HCT116 (cell line): ENCODE measurements around the gene UQCR11. TPM values are rescaled to one million over a fixed set of nuclear protein-coding genes. Genes with fewer than 3 reads are reported as not detected.

Source experiments
- ATAC-seq: fragments of 200-7000 bp; cut with Tn5 transposase; 2 replicates; pipeline ENCODE4 v1.9.1; 2020; ENCODE audit warnings: mild to moderate bottlenecking, moderate library complexity
- BruUV-seq: library from RNA; stranded (reverse); fragments of 400-500 nt; replicated peaks from 2 replicates; lab custom pipeline; 2021; lab: Mats Ljungman, UMichigan
- CTCF ChIA-PET: fragments of 300-600 bp; sonication (Branson Sonifier 250); formaldehyde crosslinking; loops from one replicate; lab custom pipeline; 2021; ENCODE audit warnings: antibody characterized with exemption; lab: Charles Lee
- POLR2A ChIA-PET: fragments of 300-600, 350-600 bp; sonication (Branson Sonifier 250); formaldehyde crosslinking; loops from one replicate; lab custom pipeline; 2021; ENCODE audit warnings: antibody characterized with exemption; lab: Charles Lee
- RAD21 ChIA-PET, 2 experiments: fragments of 300-600 bp; sonication (Branson Sonifier 250); formaldehyde crosslinking; loops; one replicate each; lab custom pipeline; 2023; ENCODE audit warnings: low total read pairs in 2 of 2; ENCODE audit not compliant: uncharacterized antibody in 2 of 2, unreplicated experiment in 2 of 2, low non-redundant PET in 1 of 2; lab: Charles Lee
- DNase-seq: peaks from one replicate; pipeline ENCODE4 v3.0.0-alpha.2; 2010; ENCODE audit warnings: low read depth, low spot score
- H2AFZ ChIP-seq: fragments of 200-600 bp; shearing (Covaris generic), sonication (generic); 2 replicates; pipeline ENCODE4 v1.6.1; 2017; ENCODE audit warnings: low read depth, mixed run types, mixed read lengths, antibody characterized with exemption, low read length; ENCODE audit not compliant: poor library complexity, severe bottlenecking
- H3K27ac ChIP-seq: 2 replicates; pipeline ENCODE4 v1.5.1; 2012; ENCODE audit warnings: low read depth, low read length
- H3K27me3 ChIP-seq: fragments of 200-600 bp; sonication (generic); 2 replicates; pipeline ENCODE4 v1.6.1; 2016; ENCODE audit warnings: mixed run types, low read length, mixed read lengths; ENCODE audit not compliant: insufficient read depth
- H3K36me3 ChIP-seq, 2 experiments: fragments of 200-500 bp in 1 of 2; fragments of 200-600 bp in 1 of 2; sonication (Bioruptor generic) in 1 of 2; sonication (generic) in 1 of 2; 2 replicates each; pipeline versions ENCODE4 v1.5.1 to v1.6.1; 2014 to 2016; ENCODE audit warnings: low read length in 2 of 2, inconsistent platforms in 1 of 2, mixed read lengths in 1 of 2, mixed run types in 1 of 2; ENCODE audit not compliant: insufficient read depth in 2 of 2, control insufficient read depth in 1 of 2
- H3K4me1 ChIP-seq, 2 experiments: fragments of 200-600 bp in 1 of 2; sonication (generic) in 1 of 2; 2 replicates each; pipeline versions ENCODE4 v1.5.1 to v1.6.1; 2012 to 2017; ENCODE audit warnings: low read length in 2 of 2, inconsistent platforms in 1 of 2, mild to moderate bottlenecking in 1 of 2, mixed read lengths in 1 of 2, mixed run types in 1 of 2, moderate library complexity in 1 of 2; ENCODE audit not compliant: insufficient read depth in 2 of 2, control insufficient read depth in 1 of 2
- H3K4me2 ChIP-seq: fragments of 200-600 bp; sonication (generic); 2 replicates; pipeline ENCODE4 v1.6.1; 2017; ENCODE audit warnings: mixed run types, low read length, mixed read lengths
- H3K4me3 ChIP-seq, 2 experiments: fragments of 200-600 bp in 1 of 2; sonication (generic) in 1 of 2; replicated peaks in 1 of 2; 2 replicates each; pipeline ENCODE4 v1.5.1; 2011 to 2016; ENCODE audit warnings: low read length in 2 of 2, control low read depth in 1 of 2, low read depth in 1 of 2, mild to moderate bottlenecking in 1 of 2, mixed read lengths in 1 of 2, mixed run types in 1 of 2
- H3K79me2 ChIP-seq: fragments of 200-600 bp; sonication (generic); 2 replicates; pipeline ENCODE4 v1.6.1; 2017; ENCODE audit warnings: mild to moderate bottlenecking, mixed run types, low read length, moderate library complexity, mixed read lengths; ENCODE audit not compliant: insufficient read depth
- H3K9ac ChIP-seq: fragments of 200-600 bp; sonication (generic); 2 replicates; pipeline ENCODE4 v1.6.1; 2016; ENCODE audit warnings: low read length, mixed read lengths
- H3K9me2 ChIP-seq: fragments of 200-600 bp; sonication (generic), shearing (Covaris generic); 2 replicates; pipeline ENCODE4 v1.6.1; 2017; ENCODE audit warnings: mixed run types, mild to moderate bottlenecking, moderate library complexity; ENCODE audit not compliant: insufficient read depth
- H3K9me3 ChIP-seq, 2 experiments: fragments of 200-500 bp in 1 of 2; fragments of 200-600 bp in 1 of 2; sonication (Bioruptor generic) in 1 of 2; sonication (generic) in 1 of 2; 2 replicates each; pipeline ENCODE4 v1.6.1; 2014 to 2017; ENCODE audit warnings: low read length in 2 of 2, mixed read lengths in 2 of 2, inconsistent platforms in 1 of 2, low read depth in 1 of 2, mild to moderate bottlenecking in 1 of 2, mixed run types in 1 of 2, moderate library complexity in 1 of 2; ENCODE audit not compliant: control insufficient read depth in 1 of 2, insufficient read depth in 1 of 2
- H4K20me1 ChIP-seq: fragments of 200-600 bp; sonication (generic), shearing (Covaris generic); 2 replicates; pipeline ENCODE4 v1.6.1; 2017; ENCODE audit warnings: mixed run types, mild to moderate bottlenecking, moderate library complexity; ENCODE audit not compliant: insufficient read depth
- ATF3 ChIP-seq: IDR thresholded peaks from 2 replicates; pipeline ENCODE4 v1.6.1; 2012
- CEBPB ChIP-seq: IDR thresholded peaks from 2 replicates; pipeline ENCODE4 v1.6.1; 2012; ENCODE audit warnings: low read depth
- EZH2 ChIP-seq: fragments of 200-600 bp; sonication (generic); IDR thresholded peaks from 2 replicates; pipeline ENCODE4 v1.6.1; 2017; ENCODE audit warnings: antibody characterized with exemption, mixed run types
- FOSL1 ChIP-seq: IDR thresholded peaks from 2 replicates; pipeline ENCODE4 v1.6.1; 2012; ENCODE audit warnings: low read depth
- MAX ChIP-seq: IDR thresholded peaks from 2 replicates; pipeline ENCODE4 v1.6.1; 2012
- SIN3A ChIP-seq: IDR thresholded peaks from 2 replicates; pipeline ENCODE4 v1.6.1; 2012; ENCODE audit warnings: low read depth
- SRF ChIP-seq: IDR thresholded peaks from 2 replicates; pipeline ENCODE4 v1.6.1; 2012; ENCODE audit warnings: low read depth
- TCF7L2 ChIP-seq: IDR thresholded peaks from 2 replicates; pipeline ENCODE4 v1.7.0; 2011; ENCODE audit warnings: borderline replicate concordance, inconsistent platforms; ENCODE audit not compliant: insufficient read depth, insufficient read length; ENCODE audit errors: extremely low read depth
- YY1 ChIP-seq: IDR thresholded peaks from 2 replicates; pipeline ENCODE4 v1.6.1; 2011; ENCODE audit warnings: low read length, low read depth, moderate library complexity, mild to moderate bottlenecking; ENCODE audit not compliant: insufficient replicate concordance; ENCODE audit errors: extremely low read depth
- ZNF274 ChIP-seq: fragments of 200-500 bp; sonication (Bioruptor generic); IDR thresholded peaks from 2 replicates; pipeline ENCODE4 v1.6.1; 2014; ENCODE audit warnings: mild to moderate bottlenecking, low read depth, low read length, inconsistent platforms
- intact Hi-C: fragments of 100-400 bp; cut with micrococcal nuclease; formaldehyde crosslinking; loops from 2 replicates; pipeline ENCODE4 v1.10.0; 2022
- total RNA-seq: library from RNA; stranded (reverse); gene quantifications from one replicate; pipeline ENCODE4 v1.2.1, GENCODE V29; 2021; ENCODE audit not compliant: unreplicated experiment
- TF ChIP-seq, protein P1 (sequence below), 3 experiments: fragments of 200-600 bp in 1 of 3; sonication (generic) in 1 of 3; IDR thresholded peaks in 2 of 3; conservative IDR thresholded peaks in 1 of 3; 2 replicates each; pipeline ENCODE4 v1.5.1; 2012 to 2017; ENCODE audit warnings: low read depth in 2 of 3, low read length in 2 of 3, antibody characterized with exemption in 1 of 3, borderline replicate concordance in 1 of 3, control low read depth in 1 of 3, mild to moderate bottlenecking in 1 of 3, mixed read lengths in 1 of 3, mixed run types in 1 of 3, moderate library complexity in 1 of 3; ENCODE audit not compliant: insufficient read depth in 1 of 3
- TF ChIP-seq, protein P2 (sequence below): IDR thresholded peaks from 2 replicates; pipeline ENCODE4 v1.6.1; 2012; ENCODE audit warnings: low read depth

The UQCR11 gene
- total RNA-seq, 1 experiment from 2014 or later: 303 TPM

DNA sequence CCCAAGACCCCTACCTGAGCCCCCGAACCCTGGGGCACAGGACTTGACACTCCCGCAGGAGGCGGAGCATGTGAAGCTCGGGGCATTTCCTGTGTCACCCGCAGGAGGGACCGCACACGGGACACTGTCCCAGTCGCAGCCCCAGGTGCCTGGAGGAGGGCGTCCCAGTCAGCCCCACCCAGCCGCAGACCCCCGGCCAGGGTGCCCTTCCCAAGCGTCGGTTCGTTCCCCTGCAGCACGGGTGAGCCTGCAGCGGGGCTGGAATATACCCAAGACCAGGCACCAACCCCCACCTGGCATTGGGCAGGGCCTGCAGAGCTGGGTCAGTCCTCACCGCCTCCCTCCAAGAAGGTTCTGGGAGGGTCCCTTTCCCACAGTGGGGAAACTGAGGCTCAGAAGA is 25.5 kb upstream of the UQCR11 start:
- H4K20me1 ChIP-seq: no peaks in the 10 kb centered on the region
- no TSS peak for BruUV-seq
- H3K79me2 ChIP-seq: peaks cover 28% of the 10 kb centered on the region
- H3K9ac ChIP-seq: no peak overlapping the region
- peaks cover 0 to 9% of the 10 kb centered on the region in 2 experiments; a peak in 2 of 4 replicates for H3K4me1 ChIP-seq
- POLR2A ChIA-PET: no interaction called here
- TF ChIP-seq, protein P1, sequence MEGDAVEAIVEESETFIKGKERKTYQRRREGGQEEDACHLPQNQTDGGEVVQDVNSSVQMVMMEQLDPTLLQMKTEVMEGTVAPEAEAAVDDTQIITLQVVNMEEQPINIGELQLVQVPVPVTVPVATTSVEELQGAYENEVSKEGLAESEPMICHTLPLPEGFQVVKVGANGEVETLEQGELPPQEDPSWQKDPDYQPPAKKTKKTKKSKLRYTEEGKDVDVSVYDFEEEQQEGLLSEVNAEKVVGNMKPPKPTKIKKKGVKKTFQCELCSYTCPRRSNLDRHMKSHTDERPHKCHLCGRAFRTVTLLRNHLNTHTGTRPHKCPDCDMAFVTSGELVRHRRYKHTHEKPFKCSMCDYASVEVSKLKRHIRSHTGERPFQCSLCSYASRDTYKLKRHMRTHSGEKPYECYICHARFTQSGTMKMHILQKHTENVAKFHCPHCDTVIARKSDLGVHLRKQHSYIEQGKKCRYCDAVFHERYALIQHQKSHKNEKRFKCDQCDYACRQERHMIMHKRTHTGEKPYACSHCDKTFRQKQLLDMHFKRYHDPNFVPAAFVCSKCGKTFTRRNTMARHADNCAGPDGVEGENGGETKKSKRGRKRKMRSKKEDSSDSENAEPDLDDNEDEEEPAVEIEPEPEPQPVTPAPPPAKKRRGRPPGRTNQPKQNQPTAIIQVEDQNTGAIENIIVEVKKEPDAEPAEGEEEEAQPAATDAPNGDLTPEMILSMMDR (IDR thresholded peaks at IDR 0.05 in 2 of 3, conservative IDR thresholded peaks at IDR 0.05 in 1 of 3; ENCODE audit: borderline replicate concordance in 1 of 3, insufficient read depth in 1 of 3, low read depth in 2 of 3, low read length in 2 of 3): no peak
- no peak for TF ChIP-seq ZNF274
- no peak for TF ChIP-seq YY1
- TF ChIP-seq CEBPB: no peak
- TF ChIP-seq SIN3A: no peak
- TF ChIP-seq MAX: no peak
- no peak for TF ChIP-seq FOSL1
- TF ChIP-seq TCF7L2: no peak
- no peak for TF ChIP-seq EZH2
- TF ChIP-seq ATF3: no peak
- no peak for TF ChIP-seq SRF
- TF ChIP-seq, protein P2, sequence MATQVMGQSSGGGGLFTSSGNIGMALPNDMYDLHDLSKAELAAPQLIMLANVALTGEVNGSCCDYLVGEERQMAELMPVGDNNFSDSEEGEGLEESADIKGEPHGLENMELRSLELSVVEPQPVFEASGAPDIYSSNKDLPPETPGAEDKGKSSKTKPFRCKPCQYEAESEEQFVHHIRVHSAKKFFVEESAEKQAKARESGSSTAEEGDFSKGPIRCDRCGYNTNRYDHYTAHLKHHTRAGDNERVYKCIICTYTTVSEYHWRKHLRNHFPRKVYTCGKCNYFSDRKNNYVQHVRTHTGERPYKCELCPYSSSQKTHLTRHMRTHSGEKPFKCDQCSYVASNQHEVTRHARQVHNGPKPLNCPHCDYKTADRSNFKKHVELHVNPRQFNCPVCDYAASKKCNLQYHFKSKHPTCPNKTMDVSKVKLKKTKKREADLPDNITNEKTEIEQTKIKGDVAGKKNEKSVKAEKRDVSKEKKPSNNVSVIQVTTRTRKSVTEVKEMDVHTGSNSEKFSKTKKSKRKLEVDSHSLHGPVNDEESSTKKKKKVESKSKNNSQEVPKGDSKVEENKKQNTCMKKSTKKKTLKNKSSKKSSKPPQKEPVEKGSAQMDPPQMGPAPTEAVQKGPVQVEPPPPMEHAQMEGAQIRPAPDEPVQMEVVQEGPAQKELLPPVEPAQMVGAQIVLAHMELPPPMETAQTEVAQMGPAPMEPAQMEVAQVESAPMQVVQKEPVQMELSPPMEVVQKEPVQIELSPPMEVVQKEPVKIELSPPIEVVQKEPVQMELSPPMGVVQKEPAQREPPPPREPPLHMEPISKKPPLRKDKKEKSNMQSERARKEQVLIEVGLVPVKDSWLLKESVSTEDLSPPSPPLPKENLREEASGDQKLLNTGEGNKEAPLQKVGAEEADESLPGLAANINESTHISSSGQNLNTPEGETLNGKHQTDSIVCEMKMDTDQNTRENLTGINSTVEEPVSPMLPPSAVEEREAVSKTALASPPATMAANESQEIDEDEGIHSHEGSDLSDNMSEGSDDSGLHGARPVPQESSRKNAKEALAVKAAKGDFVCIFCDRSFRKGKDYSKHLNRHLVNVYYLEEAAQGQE: no peak
- intact Hi-C loops: no loop called here
- no peak overlapping the region for H3K27ac ChIP-seq
- peaks cover 10 to 26% of the 10 kb centered on the region in 2 experiments; a peak in 3 of 4 replicates for H3K36me3 ChIP-seq
- no peak for ATAC-seq
- RAD21 ChIA-PET: no interaction called here
- H3K4me2 ChIP-seq: no peak overlapping the region
- H3K9me2 ChIP-seq: no peaks in the 10 kb centered on the region
- no peaks in the 10 kb centered on the region for H3K27me3 ChIP-seq
- DNase-seq: no peak
- no peak overlapping the region for H3K4me3 ChIP-seq
- H2AFZ ChIP-seq: no peak overlapping the region
- no peaks in the 10 kb centered on the region for H3K9me3 ChIP-seq
- CTCF ChIA-PET: no interaction called here
